PC-3 (cell line): ENCODE measurements around the gene PRR36. TPM values are rescaled to one million over a fixed set of nuclear protein-coding genes. Genes with fewer than 3 reads are reported as not detected.

Experiments
- ATAC-seq: fragments of 200-7000 bp; cut with Tn5 transposase; 2 replicates; pipeline ENCODE4 v1.9.1; 2020; ENCODE audit warnings: mild to moderate bottlenecking, moderate library complexity
- BruUV-seq: library from RNA; stranded (reverse); fragments of 400-500 nt; replicated peaks from 2 replicates; lab custom pipeline; 2021; lab: Mats Ljungman, UMichigan
- CTCF ChIA-PET: fragments of 300-600 bp; sonication (Branson Sonifier 250); formaldehyde crosslinking; loops from one replicate; lab custom pipeline; 2022; ENCODE audit warnings: antibody characterized with exemption; lab: Charles Lee
- POLR2A ChIA-PET: fragments of 300-600 bp; sonication (Branson Sonifier 250); formaldehyde crosslinking; loops from one replicate; lab custom pipeline; 2022; ENCODE audit warnings: antibody characterized with exemption; ENCODE audit not compliant: unreplicated experiment; lab: Charles Lee
- DNase-seq: peaks from one replicate; pipeline ENCODE4 v3.0.0-alpha.2; 2015
- H2AFZ ChIP-seq: fragments of 300-600 bp; sonication (generic); 2 replicates; pipeline ENCODE4 v1.6.0; 2016; ENCODE audit warnings: antibody characterized with exemption, low read length
- H3F3A ChIP-seq: fragments of 300-600 bp; sonication (generic); one replicate; pipeline ENCODE4 v1.6.0; 2017; ENCODE audit warnings: antibody characterized with exemption, low read length, control low read depth, mild to moderate bottlenecking; ENCODE audit not compliant: unreplicated experiment
- H3K27ac ChIP-seq: fragments of 300-600 bp; sonication (generic); 2 replicates; pipeline ENCODE4 v1.5.1; 2016; ENCODE audit warnings: mild to moderate bottlenecking, low read length
- H3K27me3 ChIP-seq: fragments of 300-600 bp; sonication (generic); 2 replicates; pipeline ENCODE4 v1.6.1; 2016; ENCODE audit warnings: low read length, mixed read lengths
- H3K36me3 ChIP-seq: fragments of 300-600 bp; sonication (generic); 2 replicates; pipeline ENCODE4 v1.6.1; 2016; ENCODE audit warnings: low read depth, mixed run types, low read length, mixed read lengths
- H3K4me1 ChIP-seq: fragments of 300-600 bp; sonication (generic); 2 replicates; pipeline ENCODE4 v1.5.1; 2016; ENCODE audit warnings: low read length; ENCODE audit not compliant: insufficient read depth
- H3K4me2 ChIP-seq: fragments of 300-600 bp; sonication (generic); 2 replicates; pipeline ENCODE4 v1.6.0; 2016; ENCODE audit warnings: low read length
- H3K4me3 ChIP-seq: fragments of 300-600 bp; sonication (generic); 2 replicates; pipeline ENCODE4 v1.5.1; 2016; ENCODE audit warnings: mild to moderate bottlenecking, low read length, mixed read lengths
- H3K79me2 ChIP-seq: fragments of 300-600 bp; sonication (generic); 2 replicates; pipeline ENCODE4 v1.6.1; 2017; ENCODE audit warnings: low read length, mixed read lengths
- H3K9ac ChIP-seq: fragments of 300-600 bp; sonication (generic); 2 replicates; pipeline ENCODE4 v1.6.0; 2016; ENCODE audit warnings: mild to moderate bottlenecking, low read length
- H3K9me2 ChIP-seq: fragments of 300-600 bp; sonication (generic); replicated peaks from 2 replicates; pipeline ENCODE4 v1.6.1; 2016; ENCODE audit warnings: mixed run types, low read length, mixed read lengths
- H3K9me3 ChIP-seq: fragments of 300-600 bp; sonication (generic); 2 replicates; pipeline ENCODE4 v1.6.1; 2016; ENCODE audit warnings: low read length, mixed read lengths
- H4K20me1 ChIP-seq: fragments of 300-600 bp; sonication (generic); 2 replicates; pipeline ENCODE4 v1.6.1; 2016; ENCODE audit warnings: low read length, mixed read lengths
- EZH2 ChIP-seq: fragments of 300-600 bp; sonication (generic); IDR thresholded peaks from one replicate; pipeline ENCODE4 v1.6.1; 2017; ENCODE audit warnings: antibody characterized with exemption, mild to moderate bottlenecking, low read length; ENCODE audit not compliant: unreplicated experiment
- EZH2phosphoT487 ChIP-seq: fragments of 300-600 bp; sonication (generic); IDR thresholded peaks from 2 replicates; pipeline ENCODE4 v1.6.1; 2018; ENCODE audit warnings: mild to moderate bottlenecking, antibody characterized with exemption, low read length, borderline replicate concordance
- intact Hi-C: fragments of 100-400 bp; cut with micrococcal nuclease; formaldehyde crosslinking; loops from 2 replicates; pipeline ENCODE4 v1.9.0; 2023
- total RNA-seq: library from RNA; depleted of rRNA; stranded (reverse); fragments of >200 nt; gene quantifications from 2 replicates; pipeline ENCODE4 v1.2.3, GENCODE V29; 2014
- TF ChIP-seq, protein P1 (sequence below): fragments of 300-600 bp; sonication (generic); conservative IDR thresholded peaks from 2 replicates; pipeline ENCODE4 v1.5.1; 2017; ENCODE audit warnings: antibody characterized with exemption, low read depth, mild to moderate bottlenecking, low read length

PRR36 gene
- total RNA-seq, 1 experiment from 2014 or later: 2.5 TPM

GRCh38 chr19:7883105-7883504, 8.9 kb upstream of the PRR36 start:
- ATAC-seq (no peak), DNase-seq (no peak)
- ChIA-PET CTCF (interaction anchor here (0.6 kb wide), 1 partner anchor 498 kb away, joined by 3 read pairs; no protein-coding TSS in a partner anchor), POLR2A (interaction anchor here (0.6 kb wide), 1 partner anchor 25 kb away, joined by 3 read pairs; no protein-coding TSS in a partner anchor)
- TF ChIP-seq EZH2 (no peak), EZH2phosphoT487 (no peak)
- TF ChIP-seq, protein P1, sequence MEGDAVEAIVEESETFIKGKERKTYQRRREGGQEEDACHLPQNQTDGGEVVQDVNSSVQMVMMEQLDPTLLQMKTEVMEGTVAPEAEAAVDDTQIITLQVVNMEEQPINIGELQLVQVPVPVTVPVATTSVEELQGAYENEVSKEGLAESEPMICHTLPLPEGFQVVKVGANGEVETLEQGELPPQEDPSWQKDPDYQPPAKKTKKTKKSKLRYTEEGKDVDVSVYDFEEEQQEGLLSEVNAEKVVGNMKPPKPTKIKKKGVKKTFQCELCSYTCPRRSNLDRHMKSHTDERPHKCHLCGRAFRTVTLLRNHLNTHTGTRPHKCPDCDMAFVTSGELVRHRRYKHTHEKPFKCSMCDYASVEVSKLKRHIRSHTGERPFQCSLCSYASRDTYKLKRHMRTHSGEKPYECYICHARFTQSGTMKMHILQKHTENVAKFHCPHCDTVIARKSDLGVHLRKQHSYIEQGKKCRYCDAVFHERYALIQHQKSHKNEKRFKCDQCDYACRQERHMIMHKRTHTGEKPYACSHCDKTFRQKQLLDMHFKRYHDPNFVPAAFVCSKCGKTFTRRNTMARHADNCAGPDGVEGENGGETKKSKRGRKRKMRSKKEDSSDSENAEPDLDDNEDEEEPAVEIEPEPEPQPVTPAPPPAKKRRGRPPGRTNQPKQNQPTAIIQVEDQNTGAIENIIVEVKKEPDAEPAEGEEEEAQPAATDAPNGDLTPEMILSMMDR: no peak
- intact Hi-C loops: no loop called here
- Histone ChIP-seq H2AFZ (no peak overlapping the region), H3K4me1 (peaks cover 2% of the 10 kb centered on the region; the same call in 1 of the 2 replicates), H3K4me3 (no peak overlapping the region), H3K36me3 (no peaks in the 10 kb centered on the region), H3F3A (no peaks in the 10 kb centered on the region), H3K9ac (no peak overlapping the region), H3K9me3 (no peaks in the 10 kb centered on the region), H3K27me3 (no peaks in the 10 kb centered on the region), H4K20me1 (no peaks in the 10 kb centered on the region), H3K27ac (no peak overlapping the region), H3K9me2 (no peaks in the 10 kb centered on the region), H3K4me2 (no peak overlapping the region), H3K79me2 (no peaks in the 10 kb centered on the region)
- no TSS peak for BruUV-seq

GRCh38 chr19:7881910-7882309, 7.7 kb upstream of the PRR36 start:
- ATAC-seq (no peak), DNase-seq (no peak)
- H3K27ac ChIP-seq: no peak overlapping the region
- H3K36me3 ChIP-seq: no peaks in the 10 kb centered on the region
- H3F3A ChIP-seq: no peaks in the 10 kb centered on the region
- BruUV-seq: no TSS peak
- H3K4me2 ChIP-seq: no peak overlapping the region
- TF ChIP-seq EZH2phosphoT487 (no peak), EZH2 (no peak)
- TF ChIP-seq, protein P1: no peak
- intact Hi-C loops: no loop called here
- no peak overlapping the region for H2AFZ ChIP-seq
- H3K27me3 ChIP-seq: no peaks in the 10 kb centered on the region
- H3K79me2 ChIP-seq: no peaks in the 10 kb centered on the region
- CTCF ChIA-PET: no interaction called here
- H3K4me1 ChIP-seq: no peaks in the 10 kb centered on the region
- POLR2A ChIA-PET: no interaction called here
- no peak overlapping the region for H3K4me3 ChIP-seq
- H3K9ac ChIP-seq: no peak overlapping the region
- no peaks in the 10 kb centered on the region for H4K20me1 ChIP-seq
- no peaks in the 10 kb centered on the region for H3K9me2 ChIP-seq
- H3K9me3 ChIP-seq: no peaks in the 10 kb centered on the region

- no peak overlapping the region for H2AFZ ChIP-seq
- no peaks in the 10 kb centered on the region for H3K36me3 ChIP-seq
- no peaks in the 10 kb centered on the region for H3F3A ChIP-seq
- no peaks in the 10 kb centered on the region for H3K9me2 ChIP-seq
- no peak overlapping the region for H3K9ac ChIP-seq
- BruUV-seq: no TSS peak
- no peak for ATAC-seq
- TF ChIP-seq EZH2phosphoT487 (no peak), EZH2 (no peak)
- TF ChIP-seq, protein P1: no peak
- H3K27ac ChIP-seq: no peak overlapping the region
- H3K4me2 ChIP-seq: no peak overlapping the region
- H3K9me3 ChIP-seq: no peaks in the 10 kb centered on the region
- no peak overlapping the region for H3K4me3 ChIP-seq
- ChIA-PET CTCF (no interaction called here), POLR2A (no interaction called here)
- no peaks in the 10 kb centered on the region for H4K20me1 ChIP-seq
- intact Hi-C loops: no loop called here
- DNase-seq: no peak
- no peaks in the 10 kb centered on the region for H3K4me1 ChIP-seq
- H3K79me2 ChIP-seq: no peaks in the 10 kb centered on the region
- no peaks in the 10 kb centered on the region for H3K27me3 ChIP-seq
These were observed 5.6 kb upstream of the PRR36 start for GRCh38 chr19:7879836-7880235.
